SK-N-SH (cell line): ENCODE measurements around the gene AHDC1.

Source experiments
- EP300 ChIP-seq, 2 experiments: IDR thresholded peaks; 2 replicates each; pipeline versions ENCODE4 v1.4.0 to v1.6.1; 2012; ENCODE audit warnings: borderline replicate concordance in 1 of 2, low read depth in 1 of 2, low read length in 1 of 2
- FOSL2 ChIP-seq: IDR thresholded peaks from 2 replicates; pipeline ENCODE4 v1.4.0; 2012; ENCODE audit warnings: low read depth, mild to moderate bottlenecking, moderate library complexity, borderline replicate concordance
- MEF2A ChIP-seq: IDR thresholded peaks from 2 replicates; pipeline ENCODE4 v1.4.0; 2012; ENCODE audit warnings: low read depth, borderline replicate concordance
- NFIC ChIP-seq: IDR thresholded peaks from 2 replicates; pipeline ENCODE4 v1.4.0; 2012; ENCODE audit warnings: borderline replicate concordance
- POLR2AphosphoS5 ChIP-seq: IDR thresholded peaks from 2 replicates; pipeline ENCODE4 v1.6.1; 2012; ENCODE audit warnings: low read depth, low read length
- SIN3A ChIP-seq: IDR thresholded peaks from 2 replicates; pipeline ENCODE4 v1.6.1; 2012; ENCODE audit warnings: low read depth, mild to moderate bottlenecking, low read length, moderate library complexity, borderline replicate concordance
- TAF1 ChIP-seq: IDR thresholded peaks from 2 replicates; pipeline ENCODE4 v1.6.1; 2012; ENCODE audit warnings: low read depth, mild to moderate bottlenecking, low read length, moderate library complexity, borderline replicate concordance
- YY1 ChIP-seq: IDR thresholded peaks from 2 replicates; pipeline ENCODE4 v1.4.0; 2012; ENCODE audit warnings: low read depth, mild to moderate bottlenecking
- TF ChIP-seq, protein P1 (sequence below): fragments of 200-600 bp; sonication (generic); IDR thresholded peaks from 2 replicates; pipeline ENCODE4 v1.6.1; 2017; ENCODE audit warnings: antibody characterized with exemption, mild to moderate bottlenecking, moderate library complexity
- TF ChIP-seq, protein P2 (sequence below): fragments of 150-350 bp; IDR thresholded peaks from 2 replicates; pipeline ENCODE4 v1.6.1; 2017; ENCODE audit warnings: antibody characterized with exemption, low read length, low read depth, borderline replicate concordance
- TF ChIP-seq, protein P3 (sequence below): IDR thresholded peaks from 2 replicates; pipeline ENCODE4 v1.4.0; 2012; ENCODE audit warnings: low read depth
- TF ChIP-seq, protein P4 (sequence below): IDR thresholded peaks from 2 replicates; pipeline ENCODE4 v1.6.1; 2012; ENCODE audit warnings: mild to moderate bottlenecking, low read depth, low read length, moderate library complexity

DNA sequence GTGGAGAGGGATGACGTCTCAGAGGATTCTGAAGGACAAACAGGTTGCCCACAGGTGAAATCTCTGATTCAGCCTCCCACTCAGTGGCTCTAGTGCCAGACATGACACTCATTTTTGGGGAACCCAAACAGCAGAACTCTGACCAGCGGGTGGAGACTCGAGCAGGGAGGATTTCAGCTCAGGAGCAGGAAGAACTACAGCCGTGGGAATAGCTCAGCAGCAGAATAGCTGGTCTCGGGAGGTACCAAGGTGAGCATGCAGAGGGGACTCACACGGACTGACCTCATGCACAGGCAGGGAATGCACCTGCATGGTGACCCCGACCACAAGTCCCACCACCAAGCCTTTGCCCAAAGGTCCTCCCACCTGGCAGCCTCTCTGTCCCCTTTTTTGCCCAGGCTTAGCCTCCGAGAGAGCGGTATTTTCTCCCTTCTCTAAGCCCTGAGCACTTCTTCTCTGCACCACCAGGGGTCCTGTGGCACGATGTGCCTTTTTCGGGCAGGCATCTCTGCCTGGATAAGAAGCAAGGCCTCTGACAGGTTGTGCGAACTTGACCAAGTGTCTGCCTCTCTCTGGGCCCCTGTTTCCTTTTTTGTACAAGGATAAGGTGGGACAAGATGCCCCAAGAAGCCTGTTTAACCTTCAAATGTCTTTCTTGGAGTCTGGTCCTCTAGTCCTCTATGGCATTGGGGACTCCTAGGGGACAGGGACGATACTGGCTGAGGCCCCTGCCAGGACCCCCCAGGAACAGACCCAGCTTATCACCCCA, 39.8 kb upstream of the AHDC1 start:
- no peak for TF ChIP-seq POLR2AphosphoS5
- no peak for TF ChIP-seq YY1
- TF ChIP-seq FOSL2, result no peak
- no peak for TF ChIP-seq EP300 (IDR thresholded peaks at IDR 0.05; ENCODE audit: borderline replicate concordance in 1 of 2, low read depth in 1 of 2, low read length in 1 of 2)
- no peak for TF ChIP-seq SIN3A
- TF ChIP-seq, protein P1, sequence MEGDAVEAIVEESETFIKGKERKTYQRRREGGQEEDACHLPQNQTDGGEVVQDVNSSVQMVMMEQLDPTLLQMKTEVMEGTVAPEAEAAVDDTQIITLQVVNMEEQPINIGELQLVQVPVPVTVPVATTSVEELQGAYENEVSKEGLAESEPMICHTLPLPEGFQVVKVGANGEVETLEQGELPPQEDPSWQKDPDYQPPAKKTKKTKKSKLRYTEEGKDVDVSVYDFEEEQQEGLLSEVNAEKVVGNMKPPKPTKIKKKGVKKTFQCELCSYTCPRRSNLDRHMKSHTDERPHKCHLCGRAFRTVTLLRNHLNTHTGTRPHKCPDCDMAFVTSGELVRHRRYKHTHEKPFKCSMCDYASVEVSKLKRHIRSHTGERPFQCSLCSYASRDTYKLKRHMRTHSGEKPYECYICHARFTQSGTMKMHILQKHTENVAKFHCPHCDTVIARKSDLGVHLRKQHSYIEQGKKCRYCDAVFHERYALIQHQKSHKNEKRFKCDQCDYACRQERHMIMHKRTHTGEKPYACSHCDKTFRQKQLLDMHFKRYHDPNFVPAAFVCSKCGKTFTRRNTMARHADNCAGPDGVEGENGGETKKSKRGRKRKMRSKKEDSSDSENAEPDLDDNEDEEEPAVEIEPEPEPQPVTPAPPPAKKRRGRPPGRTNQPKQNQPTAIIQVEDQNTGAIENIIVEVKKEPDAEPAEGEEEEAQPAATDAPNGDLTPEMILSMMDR, result peak; percentile 68
- no peak for TF ChIP-seq MEF2A
- TF ChIP-seq TAF1, result no peak
- TF ChIP-seq NFIC, result no peak
- TF ChIP-seq, protein P2, sequence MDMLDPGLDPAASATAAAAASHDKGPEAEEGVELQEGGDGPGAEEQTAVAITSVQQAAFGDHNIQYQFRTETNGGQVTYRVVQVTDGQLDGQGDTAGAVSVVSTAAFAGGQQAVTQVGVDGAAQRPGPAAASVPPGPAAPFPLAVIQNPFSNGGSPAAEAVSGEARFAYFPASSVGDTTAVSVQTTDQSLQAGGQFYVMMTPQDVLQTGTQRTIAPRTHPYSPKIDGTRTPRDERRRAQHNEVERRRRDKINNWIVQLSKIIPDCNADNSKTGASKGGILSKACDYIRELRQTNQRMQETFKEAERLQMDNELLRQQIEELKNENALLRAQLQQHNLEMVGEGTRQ, result no peak
- TF ChIP-seq, protein P3, sequence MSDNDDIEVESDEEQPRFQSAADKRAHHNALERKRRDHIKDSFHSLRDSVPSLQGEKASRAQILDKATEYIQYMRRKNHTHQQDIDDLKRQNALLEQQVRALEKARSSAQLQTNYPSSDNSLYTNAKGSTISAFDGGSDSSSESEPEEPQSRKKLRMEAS, result no peak
- TF ChIP-seq, protein P4, sequence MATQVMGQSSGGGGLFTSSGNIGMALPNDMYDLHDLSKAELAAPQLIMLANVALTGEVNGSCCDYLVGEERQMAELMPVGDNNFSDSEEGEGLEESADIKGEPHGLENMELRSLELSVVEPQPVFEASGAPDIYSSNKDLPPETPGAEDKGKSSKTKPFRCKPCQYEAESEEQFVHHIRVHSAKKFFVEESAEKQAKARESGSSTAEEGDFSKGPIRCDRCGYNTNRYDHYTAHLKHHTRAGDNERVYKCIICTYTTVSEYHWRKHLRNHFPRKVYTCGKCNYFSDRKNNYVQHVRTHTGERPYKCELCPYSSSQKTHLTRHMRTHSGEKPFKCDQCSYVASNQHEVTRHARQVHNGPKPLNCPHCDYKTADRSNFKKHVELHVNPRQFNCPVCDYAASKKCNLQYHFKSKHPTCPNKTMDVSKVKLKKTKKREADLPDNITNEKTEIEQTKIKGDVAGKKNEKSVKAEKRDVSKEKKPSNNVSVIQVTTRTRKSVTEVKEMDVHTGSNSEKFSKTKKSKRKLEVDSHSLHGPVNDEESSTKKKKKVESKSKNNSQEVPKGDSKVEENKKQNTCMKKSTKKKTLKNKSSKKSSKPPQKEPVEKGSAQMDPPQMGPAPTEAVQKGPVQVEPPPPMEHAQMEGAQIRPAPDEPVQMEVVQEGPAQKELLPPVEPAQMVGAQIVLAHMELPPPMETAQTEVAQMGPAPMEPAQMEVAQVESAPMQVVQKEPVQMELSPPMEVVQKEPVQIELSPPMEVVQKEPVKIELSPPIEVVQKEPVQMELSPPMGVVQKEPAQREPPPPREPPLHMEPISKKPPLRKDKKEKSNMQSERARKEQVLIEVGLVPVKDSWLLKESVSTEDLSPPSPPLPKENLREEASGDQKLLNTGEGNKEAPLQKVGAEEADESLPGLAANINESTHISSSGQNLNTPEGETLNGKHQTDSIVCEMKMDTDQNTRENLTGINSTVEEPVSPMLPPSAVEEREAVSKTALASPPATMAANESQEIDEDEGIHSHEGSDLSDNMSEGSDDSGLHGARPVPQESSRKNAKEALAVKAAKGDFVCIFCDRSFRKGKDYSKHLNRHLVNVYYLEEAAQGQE, result no peak
